GM12864 (cell line): Measurements from ENCODE around the gene PAXIP1.
"Not testable (repeated sequence)": the region's sequence is repeated elsewhere in the genome, so short reads cannot be mapped to it uniquely, and the experiment has no call there.

Source experiments
- DNase-seq: peaks from one replicate; pipeline ENCODE4 v3.0.0-alpha.2; 2011; ENCODE audit warnings: low read depth
- H3K4me3 ChIP-seq: 2 replicates; pipeline ENCODE4 v1.5.1; 2011; ENCODE audit warnings: mild to moderate bottlenecking, low read depth, low read length, control low read depth
- TF ChIP-seq, protein P1 (sequence below): IDR thresholded peaks from 2 replicates; pipeline ENCODE4 v1.5.1; 2011; ENCODE audit warnings: low read depth, mild to moderate bottlenecking, moderate library complexity, low read length, control low read depth, inconsistent platforms; ENCODE audit errors: missing control alignments

PAXIP1 gene, protein sequence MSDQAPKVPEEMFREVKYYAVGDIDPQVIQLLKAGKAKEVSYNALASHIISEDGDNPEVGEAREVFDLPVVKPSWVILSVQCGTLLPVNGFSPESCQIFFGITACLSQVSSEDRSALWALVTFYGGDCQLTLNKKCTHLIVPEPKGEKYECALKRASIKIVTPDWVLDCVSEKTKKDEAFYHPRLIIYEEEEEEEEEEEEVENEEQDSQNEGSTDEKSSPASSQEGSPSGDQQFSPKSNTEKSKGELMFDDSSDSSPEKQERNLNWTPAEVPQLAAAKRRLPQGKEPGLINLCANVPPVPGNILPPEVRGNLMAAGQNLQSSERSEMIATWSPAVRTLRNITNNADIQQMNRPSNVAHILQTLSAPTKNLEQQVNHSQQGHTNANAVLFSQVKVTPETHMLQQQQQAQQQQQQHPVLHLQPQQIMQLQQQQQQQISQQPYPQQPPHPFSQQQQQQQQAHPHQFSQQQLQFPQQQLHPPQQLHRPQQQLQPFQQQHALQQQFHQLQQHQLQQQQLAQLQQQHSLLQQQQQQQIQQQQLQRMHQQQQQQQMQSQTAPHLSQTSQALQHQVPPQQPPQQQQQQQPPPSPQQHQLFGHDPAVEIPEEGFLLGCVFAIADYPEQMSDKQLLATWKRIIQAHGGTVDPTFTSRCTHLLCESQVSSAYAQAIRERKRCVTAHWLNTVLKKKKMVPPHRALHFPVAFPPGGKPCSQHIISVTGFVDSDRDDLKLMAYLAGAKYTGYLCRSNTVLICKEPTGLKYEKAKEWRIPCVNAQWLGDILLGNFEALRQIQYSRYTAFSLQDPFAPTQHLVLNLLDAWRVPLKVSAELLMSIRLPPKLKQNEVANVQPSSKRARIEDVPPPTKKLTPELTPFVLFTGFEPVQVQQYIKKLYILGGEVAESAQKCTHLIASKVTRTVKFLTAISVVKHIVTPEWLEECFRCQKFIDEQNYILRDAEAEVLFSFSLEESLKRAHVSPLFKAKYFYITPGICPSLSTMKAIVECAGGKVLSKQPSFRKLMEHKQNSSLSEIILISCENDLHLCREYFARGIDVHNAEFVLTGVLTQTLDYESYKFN

DNA sequence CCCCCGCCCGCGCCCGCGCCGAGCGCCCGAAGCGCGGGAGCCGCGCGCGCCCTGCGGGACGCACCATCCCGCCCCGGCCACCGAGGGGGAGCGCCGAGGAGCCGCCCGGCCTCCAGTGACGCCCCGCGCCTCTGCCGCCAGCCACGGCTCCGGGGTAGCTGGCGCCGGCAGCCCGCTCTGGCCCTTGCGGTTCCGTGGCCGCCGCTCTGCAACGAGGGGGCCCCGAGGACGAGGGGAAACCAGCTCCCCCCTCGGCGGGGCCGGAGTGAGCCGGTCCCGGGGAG lies at the start of gene PAXIP1:
TSS of gene PAXIP1 (minus strand) at position 33 of the 284 bp plus-strand sequence. CDS start 195 bp downstream, outside the sequence.
- H3K4me3 ChIP-seq = peak within 1 kb of the TSS; percentile 100
- DNase-seq = no peak
- TF ChIP-seq, protein P1, sequence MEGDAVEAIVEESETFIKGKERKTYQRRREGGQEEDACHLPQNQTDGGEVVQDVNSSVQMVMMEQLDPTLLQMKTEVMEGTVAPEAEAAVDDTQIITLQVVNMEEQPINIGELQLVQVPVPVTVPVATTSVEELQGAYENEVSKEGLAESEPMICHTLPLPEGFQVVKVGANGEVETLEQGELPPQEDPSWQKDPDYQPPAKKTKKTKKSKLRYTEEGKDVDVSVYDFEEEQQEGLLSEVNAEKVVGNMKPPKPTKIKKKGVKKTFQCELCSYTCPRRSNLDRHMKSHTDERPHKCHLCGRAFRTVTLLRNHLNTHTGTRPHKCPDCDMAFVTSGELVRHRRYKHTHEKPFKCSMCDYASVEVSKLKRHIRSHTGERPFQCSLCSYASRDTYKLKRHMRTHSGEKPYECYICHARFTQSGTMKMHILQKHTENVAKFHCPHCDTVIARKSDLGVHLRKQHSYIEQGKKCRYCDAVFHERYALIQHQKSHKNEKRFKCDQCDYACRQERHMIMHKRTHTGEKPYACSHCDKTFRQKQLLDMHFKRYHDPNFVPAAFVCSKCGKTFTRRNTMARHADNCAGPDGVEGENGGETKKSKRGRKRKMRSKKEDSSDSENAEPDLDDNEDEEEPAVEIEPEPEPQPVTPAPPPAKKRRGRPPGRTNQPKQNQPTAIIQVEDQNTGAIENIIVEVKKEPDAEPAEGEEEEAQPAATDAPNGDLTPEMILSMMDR = no peak

- DNase-seq = no peak
- TF ChIP-seq, protein P1 = no peak
- no peak overlapping the region for H3K4me3 ChIP-seq
Measured at GRCh38 chr7:155051355-155051754, 48.4 kb upstream of the PAXIP1 start.

DNA sequence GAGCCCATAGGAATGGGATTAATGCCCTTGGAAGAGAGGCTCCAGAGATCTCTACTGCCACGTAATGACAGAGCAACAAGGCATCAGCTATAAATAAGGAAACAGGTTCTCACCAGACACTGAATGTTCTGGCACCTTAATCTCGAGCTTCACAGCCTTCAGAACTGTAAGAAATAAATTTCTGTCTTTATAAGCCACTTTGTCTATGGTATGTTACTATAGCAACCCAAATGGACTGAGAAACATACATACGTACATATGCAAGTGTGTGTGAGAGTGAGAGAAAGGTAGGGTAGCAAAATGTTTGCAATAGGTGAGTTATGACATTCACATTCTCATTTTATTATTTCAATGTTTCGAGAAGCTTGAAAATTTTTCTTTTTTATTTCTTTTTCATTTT lies 45.1 kb upstream of the PAXIP1 start:
- DNase-seq = no peak
- no peak overlapping the region for H3K4me3 ChIP-seq
- TF ChIP-seq, protein P1 = no peak

DNA sequence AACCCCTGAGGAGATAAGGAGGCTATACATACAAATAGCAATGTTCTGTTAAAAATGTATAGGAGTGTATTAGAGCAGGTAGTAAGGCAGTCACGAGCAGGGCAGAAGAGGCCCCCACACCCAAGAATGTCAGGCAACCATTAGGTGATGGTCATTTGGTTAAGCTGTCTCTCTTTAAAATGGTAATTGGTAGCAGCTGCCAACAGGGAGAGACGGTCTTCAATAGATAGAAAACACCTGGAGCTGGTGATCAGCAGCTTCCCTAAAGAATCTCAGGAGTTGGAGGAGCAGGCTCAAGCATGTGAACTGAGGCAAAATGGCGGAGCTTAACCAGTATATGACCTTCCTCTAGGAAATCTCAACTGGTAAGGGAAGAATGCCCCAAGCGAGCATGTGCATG lies 40.8 kb upstream of the PAXIP1 start:
- no peak overlapping the region for H3K4me3 ChIP-seq
- TF ChIP-seq, protein P1 = no peak
- no peak for DNase-seq

DNA sequence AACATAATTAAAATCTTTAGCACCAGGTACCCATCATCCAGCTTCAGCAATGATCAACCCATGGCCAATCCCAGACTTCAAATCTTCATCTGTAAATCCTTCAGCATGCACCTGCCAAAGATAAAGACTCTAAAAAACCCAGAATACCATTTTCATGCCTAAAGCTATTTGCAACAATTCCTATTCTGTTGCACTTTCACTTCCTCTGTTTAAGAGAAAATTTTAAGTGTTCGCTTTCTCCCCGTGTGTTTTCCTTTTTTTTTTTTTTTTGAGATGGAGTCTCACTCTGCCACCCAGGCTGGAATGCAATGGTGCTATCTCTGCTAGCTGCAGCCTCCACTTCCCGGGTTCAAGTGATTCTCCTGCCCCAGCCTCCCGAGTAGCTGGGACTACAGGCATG lies 35.4 kb upstream of the PAXIP1 start:
- DNase-seq = no peak
- TF ChIP-seq, protein P1 = no peak

DNA sequence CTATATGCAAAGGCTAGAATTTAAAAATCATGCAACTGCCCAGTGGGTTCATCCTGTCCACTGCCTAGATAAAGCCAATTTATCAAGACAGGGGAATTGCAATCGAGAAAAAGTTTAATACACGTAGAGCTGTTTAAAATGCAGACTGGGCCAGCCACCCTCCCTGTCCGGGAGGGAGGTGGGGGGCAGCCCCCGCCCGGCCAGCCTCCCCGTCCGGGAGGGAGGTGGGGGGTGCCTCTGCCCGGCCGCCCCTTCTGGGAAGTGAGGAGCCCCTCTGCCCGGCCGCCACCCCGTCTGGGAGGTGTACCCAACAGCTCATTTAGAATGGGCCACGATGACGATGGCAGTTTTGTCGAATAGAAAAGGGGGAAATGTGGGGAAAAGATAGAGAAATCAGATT lies 31.6 kb upstream of the PAXIP1 start:
- H3K4me3 ChIP-seq, DNase-seq: not testable (repeated sequence)

More for the DNA sequence above, 35.4 kb upstream of the PAXIP1 start:
- H3K4me3 ChIP-seq = no peak overlapping the region

- DNase-seq = no peak
- TF ChIP-seq, protein P1 = peak; percentile 9
- no peak overlapping the region for H3K4me3 ChIP-seq
Measured at GRCh38 chr7:155032978-155033377, 30.1 kb upstream of the PAXIP1 start.
